Measurements from ENCODE around the gene IL22RA2. TPM values are rescaled to one million over a fixed set of nuclear protein-coding genes. Genes with fewer than 3 reads are reported as not detected.

Gene IL22RA2
- total RNA-seq, 1 experiment from 2014 or later, result not detected

- Histone ChIP-seq H3K9me2 (replicated peaks; ENCODE audit: low read length) (no peaks in the 10 kb centered on the region), H3K36me3 (ENCODE audit: low read depth, low read length) (no peaks in the 10 kb centered on the region), H3K4me3 (ENCODE audit: low read length) (no peak overlapping the region), H3K9me3 (ENCODE audit: low read length) (no peaks in the 10 kb centered on the region), H3K27ac (ENCODE audit: low read length) (no peak overlapping the region), H3K27me3 (ENCODE audit: low read length) (no peaks in the 10 kb centered on the region), H4K20me1 (ENCODE audit: low read length) (no peaks in the 10 kb centered on the region), H3K4me2 (ENCODE audit: low read length) (no peak overlapping the region), H3K9ac (ENCODE audit: low read length) (no peak overlapping the region), H2AFZ (ENCODE audit: low read length) (no peak overlapping the region), H3F3A (ENCODE audit: low read length, unreplicated experiment) (no peaks in the 10 kb centered on the region), H3K79me2 (ENCODE audit: low read length) (no peaks in the 10 kb centered on the region), H3K4me1 (ENCODE audit: insufficient read depth, low read length) (no peaks in the 10 kb centered on the region)
- intact Hi-C loops (cut with micrococcal nuclease), result no loop called here
- no peak for TF ChIP-seq CTCF (conservative IDR thresholded peaks at IDR 0.05; ENCODE audit: low read depth, low read length)
- TF ChIP-seq EZH2phosphoT487 (IDR thresholded peaks at IDR 0.05; ENCODE audit: borderline replicate concordance, low read length), result no peak
- TF ChIP-seq EZH2 (IDR thresholded peaks at IDR 0.05; ENCODE audit: low read length, unreplicated experiment), result no peak
- DNase-seq, result no peak
- BruUV-seq (replicated peaks), result no TSS peak
- ChIA-PET POLR2A (ENCODE audit: unreplicated experiment) (no interaction called here), CTCF (no interaction called here)
- no peak for ATAC-seq
Measured at GRCh38 chr6:137150072-137150471, 23.4 kb downstream of the IL22RA2 start.

- H3K4me3 ChIP-seq (ENCODE audit: low read length), result no peak overlapping the region
- intact Hi-C loops (cut with micrococcal nuclease), result no loop called here
Measured at GRCh38 chr6:137149035-137149393, 24.4 kb downstream of the IL22RA2 start.

More at GRCh38 chr6:137149035-137149393, 24.4 kb downstream of the IL22RA2 start:
- H3K79me2 ChIP-seq (ENCODE audit: low read length), result no peaks in the 10 kb centered on the region
- no peaks in the 10 kb centered on the region for H4K20me1 ChIP-seq (ENCODE audit: low read length)
- no peak overlapping the region for H3K9ac ChIP-seq (ENCODE audit: low read length)
- TF ChIP-seq EZH2 (IDR thresholded peaks at IDR 0.05; ENCODE audit: low read length, unreplicated experiment), result no peak
- TF ChIP-seq EZH2phosphoT487 (IDR thresholded peaks at IDR 0.05; ENCODE audit: borderline replicate concordance, low read length), result no peak
- no peak for TF ChIP-seq CTCF (conservative IDR thresholded peaks at IDR 0.05; ENCODE audit: low read depth, low read length)
- H3K9me2 ChIP-seq (replicated peaks; ENCODE audit: low read length), result no peaks in the 10 kb centered on the region
- H3K27me3 ChIP-seq (ENCODE audit: low read length), result no peaks in the 10 kb centered on the region
- H2AFZ ChIP-seq (ENCODE audit: low read length), result no peak overlapping the region
- no peaks in the 10 kb centered on the region for H3F3A ChIP-seq (ENCODE audit: low read length, unreplicated experiment)
- no peak overlapping the region for H3K27ac ChIP-seq (ENCODE audit: low read length)
- no peaks in the 10 kb centered on the region for H3K4me1 ChIP-seq (ENCODE audit: insufficient read depth, low read length)
- no TSS peak for BruUV-seq (replicated peaks)
- no peak for DNase-seq
- no peak for ATAC-seq
- ChIA-PET POLR2A (ENCODE audit: unreplicated experiment) (no interaction called here), CTCF (no interaction called here)
- no peaks in the 10 kb centered on the region for H3K9me3 ChIP-seq (ENCODE audit: low read length)
- no peaks in the 10 kb centered on the region for H3K36me3 ChIP-seq (ENCODE audit: low read depth, low read length)
- no peak overlapping the region for H3K4me2 ChIP-seq (ENCODE audit: low read length)
